GM18873 (cell line): Measurements from ENCODE around the gene SLC35G2.
"Not testable (repeated sequence)": the region's sequence is repeated elsewhere in the genome, so short reads cannot be mapped to it uniquely, and the experiment has no call there.

Experiments
- ATAC-seq: cut with Tn5 transposase; IDR thresholded peaks from one replicate; pipeline ENCODE4 v1.9.1; 2021; ENCODE audit warnings: mild to moderate bottlenecking, moderate library complexity, moderate number of reproducible peaks; ENCODE audit not compliant: unreplicated experiment, low FRiP score

The SLC35G2 gene

GRCh38 chr3:136831461-136831860, 12.5 kb downstream of the SLC35G2 start:
- ATAC-seq: no peak

DNA sequence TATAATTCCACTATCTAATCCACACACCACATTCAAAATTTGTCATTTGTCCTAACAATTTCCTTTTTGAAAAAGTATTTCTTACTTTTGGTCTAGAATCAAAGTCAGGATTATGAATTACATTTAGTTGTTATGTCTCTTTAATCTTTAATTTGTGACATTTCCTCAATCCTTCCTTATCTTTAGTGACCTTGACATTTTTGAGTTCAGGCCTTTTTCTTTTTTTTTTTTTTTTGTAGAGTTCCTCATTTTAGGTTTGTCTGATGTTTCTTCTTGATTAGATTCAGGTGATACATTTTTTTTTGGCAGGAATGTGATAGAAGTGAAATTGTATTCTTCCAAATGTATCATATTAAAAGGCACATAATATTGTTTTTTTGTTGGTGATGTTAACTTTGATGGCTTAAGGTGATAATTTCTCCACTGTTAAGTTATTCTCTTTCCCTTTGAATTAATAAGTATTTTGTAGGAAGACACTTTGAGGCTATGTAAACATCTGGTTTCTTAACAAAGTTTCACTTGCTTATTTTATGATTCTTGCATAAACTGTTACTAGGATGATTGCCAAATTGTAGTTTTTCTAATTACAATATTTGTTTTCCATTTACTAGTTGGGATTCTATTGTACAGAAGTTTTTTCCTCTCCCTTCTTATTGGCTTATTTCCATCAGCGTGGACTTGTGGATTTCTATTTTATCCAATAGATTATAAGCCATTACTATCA, 16.3 kb downstream of the SLC35G2 start:
- no peak for ATAC-seq

GRCh38 chr3:136835813-136836510, 17.0 kb downstream of the SLC35G2 start:
- ATAC-seq: no peak

DNA sequence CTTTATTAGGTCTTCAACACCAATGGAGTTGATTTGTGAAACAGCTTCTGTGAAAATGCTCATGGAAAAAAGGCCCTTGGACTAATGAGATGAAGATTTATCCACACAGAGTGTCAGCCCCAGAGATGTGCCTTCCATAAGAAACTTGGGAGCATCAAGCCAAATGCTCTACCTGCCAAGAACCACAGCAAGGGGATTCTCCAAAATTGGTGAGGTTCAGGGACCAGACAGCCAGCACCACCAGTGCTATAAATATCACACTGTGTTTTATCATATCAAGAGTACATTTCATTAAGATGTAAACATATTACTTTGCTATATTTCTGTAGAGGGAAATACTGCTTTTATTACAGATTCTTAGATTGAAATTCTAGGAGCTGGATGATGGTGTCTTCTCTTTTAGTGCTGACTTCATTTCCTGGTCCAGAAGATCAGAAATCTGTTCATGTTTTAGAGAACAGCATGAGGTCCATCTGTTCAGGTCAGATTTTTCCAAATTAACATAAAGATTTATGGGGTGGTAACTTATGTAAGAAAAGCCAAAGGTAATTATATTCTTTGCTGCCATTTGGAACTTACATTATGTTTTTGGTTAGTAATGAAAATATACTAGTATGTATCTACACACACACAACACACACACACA, 17.7 kb downstream of the SLC35G2 start:
- ATAC-seq: no peak

GRCh38 chr3:136838641-136839555, 20.0 kb downstream of the SLC35G2 start:
- ATAC-seq: no peak

- no peak for ATAC-seq
These were observed 20.6 kb downstream of the SLC35G2 start for GRCh38 chr3:136839556-136839931.

- no peak for ATAC-seq
These were observed 21.3 kb downstream of the SLC35G2 start for GRCh38 chr3:136840252-136840651.

DNA sequence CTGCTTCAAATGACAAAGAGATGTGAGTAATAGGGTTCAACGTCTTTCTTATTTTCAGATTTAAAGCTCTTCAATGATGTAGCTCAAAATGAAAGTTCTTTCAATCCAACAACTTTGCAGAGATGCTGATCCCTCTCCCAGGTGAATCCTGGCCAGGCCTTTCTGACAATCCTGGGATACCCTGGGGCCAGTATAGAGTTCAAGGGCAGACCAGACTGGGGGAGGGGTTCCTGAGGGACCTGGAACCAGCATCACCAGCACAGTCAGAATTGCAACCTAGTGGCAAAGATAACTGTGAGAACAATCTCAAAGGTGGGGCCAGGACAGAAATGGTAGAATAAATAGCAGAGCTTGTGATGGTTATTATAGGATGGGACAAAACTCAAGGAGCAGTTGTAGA, 23.4 kb downstream of the SLC35G2 start:
- no peak for ATAC-seq

DNA sequence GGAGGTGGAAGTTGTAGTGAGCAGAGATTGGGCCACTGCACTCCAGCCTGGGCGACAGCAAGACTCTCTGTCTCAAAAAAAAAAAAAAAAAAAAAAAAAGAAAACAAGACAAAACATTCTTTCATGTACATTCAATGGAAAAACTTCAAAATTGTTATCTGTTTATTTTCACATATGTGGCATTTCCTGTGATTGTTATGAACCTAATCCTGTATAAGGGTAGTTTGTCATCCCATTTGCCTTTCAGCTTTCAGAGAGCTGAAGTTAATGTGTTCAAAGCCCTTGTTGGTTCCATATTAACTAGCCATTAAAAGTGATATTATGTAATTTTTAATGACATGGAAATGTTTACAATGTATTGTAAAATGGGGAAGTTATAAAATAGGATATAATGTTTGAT, 25.8 kb downstream of the SLC35G2 start:
- ATAC-seq: no peak

DNA sequence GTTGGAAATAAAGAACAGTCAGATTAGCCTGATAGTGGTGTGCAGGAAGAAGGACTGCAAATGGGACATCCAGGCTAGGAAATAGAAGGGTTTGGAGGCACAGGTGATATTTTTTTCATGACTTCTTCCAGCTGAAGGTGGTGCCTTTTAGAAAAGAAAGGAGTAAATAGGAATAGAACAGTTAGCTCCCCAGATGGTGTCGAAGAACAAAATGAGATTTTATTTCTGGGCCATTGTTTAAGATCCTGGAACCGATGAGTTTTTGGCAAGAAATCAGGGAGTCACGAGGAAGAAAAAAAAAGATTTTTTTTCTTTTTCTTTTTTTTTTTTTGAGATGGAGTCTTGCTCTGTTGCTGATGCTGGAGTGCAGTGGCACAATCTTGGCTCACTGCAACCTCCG, 33.3 kb downstream of the SLC35G2 start:
- no peak for ATAC-seq

GRCh38 chr3:136856665-136857064, 37.7 kb downstream of the SLC35G2 start:
- no peak for ATAC-seq

GRCh38 chr3:136858381-136858780, 39.5 kb downstream of the SLC35G2 start:
- no peak for ATAC-seq

GRCh38 chr3:136860541-136860940, 41.6 kb downstream of the SLC35G2 start:
- ATAC-seq: no peak

DNA sequence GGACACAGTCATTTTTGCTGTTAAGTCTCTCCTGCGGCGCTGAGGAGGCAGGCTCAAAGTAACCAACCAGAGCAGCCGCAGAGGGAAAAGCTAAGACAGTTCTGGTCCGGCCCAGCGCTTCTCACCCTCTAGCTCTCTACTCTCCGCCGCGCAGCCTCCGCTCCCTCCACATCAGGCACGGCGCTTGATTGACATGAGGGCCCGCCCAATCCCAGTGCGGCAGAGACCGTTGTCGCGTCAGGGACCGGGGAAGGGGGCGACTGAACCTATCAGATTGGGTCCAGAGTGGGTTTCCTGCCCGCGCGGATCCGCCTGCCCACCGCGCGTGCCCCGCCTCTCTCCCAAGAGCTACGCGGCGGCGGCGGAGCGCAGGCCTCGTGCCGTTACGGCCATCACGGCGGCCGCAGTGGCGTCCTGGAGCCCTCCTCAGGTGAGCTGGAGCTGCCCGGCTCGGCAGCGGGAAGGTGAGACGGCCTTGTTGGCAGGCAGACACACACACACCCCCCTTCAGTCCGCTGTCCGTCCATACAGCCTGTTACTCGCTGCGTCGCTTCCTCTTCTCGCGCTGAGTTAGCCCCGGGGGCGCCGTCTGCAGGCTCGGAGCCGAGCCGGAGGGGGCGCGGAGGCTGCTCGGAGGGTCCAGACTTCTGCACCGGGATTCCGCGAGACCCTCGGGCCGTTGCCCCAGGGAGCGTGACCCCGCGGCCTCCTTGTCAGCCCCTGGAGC, 43.1 kb downstream of the SLC35G2 start, which contains the start of gene NCK1:
Gene NCK1, plus strand, starts transcription at position 319 of the 727 bp plus-strand sequence. CDS start 65,794 bp downstream, outside the sequence.
- ATAC-seq: peak; percentile 94

DNA sequence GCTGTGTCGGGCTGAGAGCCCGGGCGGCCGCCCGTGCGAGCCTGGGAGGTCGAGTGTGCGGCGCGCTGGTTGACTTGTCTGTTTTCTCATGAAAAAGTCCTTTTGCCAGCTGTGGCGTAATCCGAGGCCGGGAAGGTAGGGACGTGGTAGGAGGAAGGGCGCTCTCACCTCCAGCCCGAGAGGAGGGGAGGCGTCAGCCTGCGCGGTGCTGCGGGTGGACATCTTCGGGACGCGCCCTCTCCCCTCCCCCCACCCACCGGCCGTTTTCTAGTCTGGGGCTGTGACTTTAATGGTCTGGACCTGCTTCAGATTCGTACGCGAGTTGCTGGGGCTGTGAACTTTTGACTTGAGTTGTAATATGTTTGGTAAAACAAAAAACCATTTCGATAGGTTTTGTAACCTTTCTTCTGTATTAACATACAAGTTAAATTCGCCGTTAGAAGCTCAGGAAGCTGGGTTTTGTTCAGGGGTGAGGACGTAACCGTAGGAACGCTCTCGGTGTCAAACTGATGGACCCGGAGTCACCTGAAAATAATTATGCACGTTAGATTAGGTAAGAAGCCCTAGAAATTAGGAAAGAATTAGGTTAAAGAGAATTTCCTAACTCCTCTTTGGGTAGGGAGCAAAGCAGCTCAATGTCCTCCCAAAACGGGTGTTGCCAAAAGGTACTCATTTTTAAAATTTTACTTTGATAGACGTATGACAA, 43.8 kb downstream of the SLC35G2 start:
- ATAC-seq: no peak

GRCh38 chr3:136869282-136869681, 50.4 kb downstream of the SLC35G2 start:
- ATAC-seq: no peak

GRCh38 chr3:136872258-136872657, 53.3 kb downstream of the SLC35G2 start:
- ATAC-seq: not testable (repeated sequence)

GRCh38 chr3:136879510-136879909, 60.6 kb downstream of the SLC35G2 start:
- ATAC-seq: not testable (repeated sequence)

GRCh38 chr3:136882571-136882970, 63.6 kb downstream of the SLC35G2 start:
- ATAC-seq: no peak
